Astrocyte (in vitro differentiated cells and primary cell): ENCODE measurements around the gene RAPGEF3.

Source experiments
- CTCF ChIP-seq: IDR thresholded peaks from 2 replicates; pipeline ENCODE4 v1.5.1; 2011; ENCODE audit warnings: low read depth, mild to moderate bottlenecking, inconsistent platforms, low read length, moderate library complexity; ENCODE audit not compliant: insufficient read depth
- EZH2 ChIP-seq: IDR thresholded peaks from 2 replicates; pipeline ENCODE4 v1.6.1; 2012; ENCODE audit warnings: mild to moderate bottlenecking, low read length, inconsistent platforms; ENCODE audit not compliant: insufficient read depth

- TF ChIP-seq CTCF (no peak), EZH2 (no peak)
Measured at GRCh38 chr12:47803191-47803875, 44.7 kb upstream of the RAPGEF3 start.
